Embryonic facial prominence (tissue), 1 donor: ENCODE measurements around the gene FOLR2.
A peak's percentile ranks its signal among the peaks of the same experiment; 100 is the strongest.
"Not testable (repeated sequence)": the region's sequence is repeated elsewhere in the genome, so short reads cannot be mapped to it uniquely, and the experiment has no call there.

Experiments
- DNase-seq: peaks from one replicate; pipeline ENCODE4 v3.0.0-alpha.2; 2016; ENCODE audit errors: extremely low spot score

FOLR2 gene

DNA sequence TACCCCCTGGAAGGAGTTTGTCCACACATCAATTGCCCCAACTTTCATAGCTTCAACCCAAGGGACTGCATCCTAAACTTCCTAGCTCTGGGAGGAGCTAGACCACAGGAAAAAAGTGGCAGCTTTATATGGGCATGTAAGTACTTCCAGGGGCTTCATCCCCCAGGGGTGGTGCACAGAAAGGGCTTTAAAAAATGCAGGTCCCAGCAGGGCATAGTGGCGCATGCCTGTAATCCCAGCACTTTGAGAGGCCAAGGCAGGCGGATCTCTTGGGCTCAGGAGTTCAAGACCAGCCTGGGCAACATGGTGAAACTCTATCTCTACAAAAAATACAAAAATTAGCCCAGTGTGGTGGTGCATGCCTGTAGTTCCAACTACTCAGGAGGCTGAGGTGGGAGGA is 9.8 kb upstream of the FOLR2 start:
- DNase-seq = not testable (repeated sequence)

DNA sequence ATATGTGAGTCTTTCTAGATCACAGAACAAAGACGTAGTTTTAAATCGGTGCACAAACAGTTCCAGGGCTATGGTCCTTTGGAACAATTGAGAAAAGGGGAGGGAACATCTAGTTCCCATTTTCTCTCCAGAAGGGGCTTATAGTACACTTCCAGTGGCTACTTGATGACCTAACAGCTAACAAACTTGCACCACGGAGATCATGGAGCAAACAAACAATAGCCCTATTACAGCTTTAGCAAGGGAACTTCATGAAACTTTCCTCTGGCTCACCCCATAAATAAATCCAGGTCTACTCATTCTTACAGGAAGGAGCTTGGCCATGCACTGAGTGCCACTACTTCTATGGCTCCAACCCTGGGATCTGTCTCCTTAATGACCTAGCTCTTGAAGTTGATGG is 8.3 kb upstream of the FOLR2 start:
- DNase-seq = no peak

DNA sequence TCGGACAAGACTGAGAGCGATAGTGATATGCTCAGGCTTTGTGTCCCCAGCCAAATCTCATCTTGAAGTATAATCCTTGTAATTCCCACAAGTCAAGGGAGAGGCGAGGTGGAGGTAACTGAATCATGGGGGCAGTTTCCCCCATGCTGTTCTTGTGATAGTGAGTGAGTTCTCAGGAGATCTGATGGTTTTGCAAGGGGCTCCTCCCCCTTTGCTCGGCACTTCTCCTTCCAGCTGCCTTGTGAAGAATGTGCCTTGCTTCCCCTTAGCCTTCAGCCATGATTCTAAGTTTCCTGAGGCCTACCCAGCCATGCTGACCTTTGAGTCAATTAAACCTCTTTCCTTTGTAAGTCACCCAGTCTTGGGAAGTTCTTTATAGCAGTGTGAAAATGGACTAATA is 7.5 kb upstream of the FOLR2 start:
- DNase-seq = no peak

DNA sequence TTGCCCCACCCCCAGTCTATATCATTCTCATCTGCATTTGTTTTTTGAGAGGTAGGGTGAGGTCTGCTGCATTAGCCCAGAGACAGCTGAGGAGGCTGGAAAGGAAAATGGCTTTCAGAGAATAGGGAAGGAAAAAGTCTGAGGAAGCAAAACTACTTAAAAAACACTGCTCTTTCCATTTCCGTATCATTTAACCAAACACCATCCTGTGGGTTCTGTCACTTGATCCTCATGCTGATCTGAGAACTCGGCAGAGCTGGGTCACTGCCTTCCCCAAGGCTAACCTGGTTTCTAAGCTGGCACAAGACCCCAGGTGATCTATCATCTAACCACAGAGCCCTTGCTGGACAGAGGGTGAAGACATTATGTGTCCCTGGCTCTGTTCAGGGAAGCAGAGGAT is 1.2 kb downstream of the FOLR2 start:
- DNase-seq = no peak

DNA sequence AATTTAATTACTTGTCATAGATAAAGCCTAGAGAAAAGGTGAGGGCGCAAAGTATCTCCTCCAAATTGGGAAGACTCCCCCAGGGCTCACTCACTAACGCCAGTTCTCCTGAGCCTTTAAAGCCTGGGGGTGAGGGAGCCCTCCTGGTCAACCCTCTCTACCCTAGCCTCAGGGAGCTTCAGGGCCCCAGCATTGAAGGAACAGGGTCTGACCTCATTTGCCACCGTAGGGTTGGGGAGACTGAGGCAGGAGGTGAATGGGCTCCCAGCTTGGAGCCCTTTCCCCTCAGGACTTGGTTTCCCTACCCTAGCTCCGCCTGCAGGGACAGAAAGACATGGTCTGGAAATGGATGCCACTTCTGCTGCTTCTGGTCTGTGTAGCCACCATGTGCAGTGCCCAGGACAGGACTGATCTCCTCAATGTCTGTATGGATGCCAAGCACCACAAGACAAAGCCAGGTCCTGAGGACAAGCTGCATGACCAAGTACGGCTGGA is 1.7 kb downstream of the FOLR2 start:
- no peak for DNase-seq

DNA sequence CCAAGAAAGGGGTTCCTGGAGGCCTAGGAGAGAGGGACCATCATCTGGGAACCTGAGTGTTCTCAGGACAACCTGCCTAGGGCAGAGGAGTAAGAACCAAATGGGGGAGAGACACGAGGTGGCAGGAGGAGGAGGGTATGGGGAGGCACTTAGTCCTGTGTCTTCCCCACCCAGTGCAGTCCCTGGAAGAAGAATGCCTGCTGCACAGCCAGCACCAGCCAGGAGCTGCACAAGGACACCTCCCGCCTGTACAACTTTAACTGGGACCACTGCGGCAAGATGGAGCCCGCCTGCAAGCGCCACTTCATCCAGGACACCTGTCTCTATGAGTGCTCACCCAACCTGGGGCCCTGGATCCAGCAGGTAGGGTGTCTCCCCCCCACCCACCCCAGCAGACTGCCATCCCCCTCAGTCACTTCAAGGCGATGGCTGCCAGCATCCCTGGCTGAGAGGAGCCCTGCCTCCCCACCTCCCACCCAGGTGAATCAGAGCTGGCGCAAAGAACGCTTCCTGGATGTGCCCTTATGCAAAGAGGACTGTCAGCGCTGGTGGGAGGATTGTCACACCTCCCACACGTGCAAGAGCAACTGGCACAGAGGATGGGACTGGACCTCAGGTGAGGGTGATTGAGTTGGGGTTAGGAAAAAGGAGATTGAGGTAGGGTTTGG is 4.2 kb downstream of the FOLR2 start:
- no peak for DNase-seq

DNA sequence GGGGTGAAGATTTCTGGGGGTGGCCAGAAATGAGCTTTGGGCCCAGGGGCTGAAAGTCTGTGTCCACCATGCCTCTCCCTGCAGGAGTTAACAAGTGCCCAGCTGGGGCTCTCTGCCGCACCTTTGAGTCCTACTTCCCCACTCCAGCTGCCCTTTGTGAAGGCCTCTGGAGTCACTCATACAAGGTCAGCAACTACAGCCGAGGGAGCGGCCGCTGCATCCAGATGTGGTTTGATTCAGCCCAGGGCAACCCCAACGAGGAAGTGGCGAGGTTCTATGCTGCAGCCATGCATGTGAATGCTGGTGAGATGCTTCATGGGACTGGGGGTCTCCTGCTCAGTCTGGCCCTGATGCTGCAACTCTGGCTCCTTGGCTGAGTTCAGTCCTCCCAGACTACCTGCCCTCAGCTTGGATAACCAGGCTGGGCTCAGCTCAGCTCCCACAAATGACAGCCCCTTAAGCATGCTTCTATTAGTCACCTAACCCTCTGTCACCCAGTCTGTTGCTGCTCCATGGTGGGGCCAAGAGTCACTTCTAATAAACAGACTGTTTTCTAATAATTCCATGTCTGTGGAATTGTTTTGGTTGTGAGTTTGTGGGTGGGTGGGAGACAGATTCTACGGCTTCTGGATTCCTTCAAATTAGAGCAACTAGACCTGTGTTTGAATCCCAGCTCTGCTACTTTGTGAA is 4.9 kb downstream of the FOLR2 start:
- DNase-seq = no peak

DNA sequence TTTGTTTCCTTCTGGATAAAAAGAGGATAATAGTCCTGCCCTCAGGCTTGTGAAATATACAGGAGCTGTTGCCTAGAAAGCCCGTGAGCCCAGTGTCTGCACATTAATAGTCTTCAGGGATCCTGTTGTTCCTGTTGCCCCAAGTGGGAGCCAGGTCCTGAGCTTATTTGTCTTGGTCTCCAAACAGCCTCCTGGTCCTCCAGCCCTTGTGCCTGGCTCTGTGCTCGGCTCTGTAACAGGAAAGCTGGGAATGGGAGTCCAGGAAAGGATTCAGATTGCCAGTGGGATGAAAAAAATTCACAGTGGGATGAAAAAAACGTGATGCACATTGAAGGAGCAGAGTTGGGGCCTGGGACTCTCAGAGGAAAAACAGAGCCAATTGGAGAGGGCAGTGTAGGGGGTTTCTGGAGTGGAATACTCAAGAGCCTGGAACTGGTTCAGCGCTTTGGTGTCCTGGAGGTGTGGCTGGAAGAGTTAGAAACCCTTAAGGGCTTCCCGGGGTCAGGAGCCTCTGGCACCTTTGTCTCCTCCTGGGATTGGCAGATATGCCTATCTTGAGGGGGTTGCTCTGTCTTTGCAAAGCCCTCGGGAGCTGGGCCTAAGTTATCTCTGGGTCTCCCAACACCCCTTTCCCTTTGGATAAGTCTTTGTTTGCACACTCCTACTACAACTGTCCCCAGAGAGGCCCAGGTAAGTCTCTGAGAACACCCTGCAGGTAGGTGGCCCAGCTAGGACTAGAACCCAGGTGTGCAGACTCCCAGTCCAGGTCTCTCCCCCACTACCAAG is 5.7 kb downstream of the FOLR2 start:
- no peak for DNase-seq

DNA sequence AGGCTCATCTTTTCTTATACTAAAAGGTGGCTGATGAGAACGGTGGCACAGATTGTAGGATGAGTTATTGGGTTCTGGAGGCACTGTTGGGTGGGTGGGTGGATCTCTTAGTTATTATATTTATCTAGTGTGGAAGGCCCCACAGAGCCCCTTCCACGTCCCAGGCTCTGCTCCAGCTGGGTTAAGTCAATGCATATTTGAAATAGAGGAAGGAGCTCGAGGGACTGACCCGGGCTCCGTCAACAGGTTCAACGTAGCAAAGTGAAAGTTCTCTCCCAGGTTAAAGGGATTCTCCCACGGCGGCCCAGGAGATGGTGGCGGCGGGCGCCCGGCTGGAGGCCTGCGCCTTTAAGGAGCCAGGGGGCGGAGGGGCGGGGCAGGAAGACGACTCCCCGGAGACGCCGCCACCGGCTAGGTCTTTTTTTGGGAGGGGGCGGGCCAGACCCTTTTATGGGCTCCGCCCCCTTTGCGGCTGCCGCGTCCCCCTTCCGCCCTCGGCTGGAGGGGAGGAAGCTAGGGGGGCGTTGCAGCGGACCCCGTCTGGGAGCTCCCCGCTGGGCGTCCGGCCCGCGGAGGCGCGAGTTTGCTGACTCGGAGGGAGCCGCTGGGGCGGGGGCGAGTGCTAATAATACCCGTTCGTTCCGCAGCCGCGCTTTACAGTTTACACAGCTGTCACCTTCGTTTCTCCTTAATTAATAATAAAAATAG is 6.5 kb downstream of the FOLR2 start:
- peak; percentile 89 for DNase-seq

DNA sequence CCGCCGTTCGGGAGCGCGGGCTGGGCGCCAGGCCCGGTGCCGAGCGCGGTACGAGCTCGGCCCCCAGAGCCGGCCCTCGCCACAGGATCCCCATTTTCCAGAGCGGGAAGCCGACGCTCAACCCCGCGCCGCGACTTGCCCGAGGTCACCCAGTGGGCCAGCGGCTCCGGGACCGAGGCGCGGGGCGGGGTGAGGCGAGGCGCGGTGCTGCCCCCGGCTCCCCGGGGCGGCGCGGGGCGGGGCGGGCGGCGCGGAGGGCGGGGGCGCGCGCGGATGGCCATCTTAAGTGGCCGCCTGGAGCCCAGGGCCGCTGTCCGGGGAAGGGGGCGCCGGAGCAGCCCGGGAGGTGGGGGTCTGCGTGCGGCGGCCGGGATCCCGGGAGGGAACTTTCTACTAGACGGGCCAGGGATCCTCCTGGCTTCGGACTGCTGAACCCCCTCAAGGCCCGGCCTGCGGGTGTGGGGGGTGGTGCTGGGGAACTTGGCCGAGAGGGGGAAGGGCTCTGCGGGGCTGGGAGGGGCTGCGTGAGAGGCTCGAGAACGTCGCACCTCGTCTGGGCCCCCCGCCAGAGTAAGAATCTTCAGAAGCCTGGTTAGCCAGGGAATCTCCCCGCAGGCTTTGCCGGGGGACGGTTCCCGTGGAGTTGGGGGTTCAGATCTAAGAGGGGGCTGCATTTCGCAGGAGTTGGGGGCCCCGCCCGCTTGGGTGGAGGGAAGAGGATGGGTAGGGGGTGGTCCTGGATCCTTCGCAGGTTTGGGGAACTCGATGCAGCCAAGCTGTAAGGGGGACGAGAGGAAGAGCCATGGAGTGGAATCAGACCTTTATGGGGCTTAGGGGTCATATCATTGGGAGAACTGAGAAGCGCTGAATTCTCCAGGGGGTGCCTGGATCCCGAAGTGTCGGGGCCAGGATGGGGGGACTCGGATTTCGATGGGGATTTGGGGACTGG is 7.3 kb downstream of the FOLR2 start:
- peak; percentile 53 for DNase-seq

DNA sequence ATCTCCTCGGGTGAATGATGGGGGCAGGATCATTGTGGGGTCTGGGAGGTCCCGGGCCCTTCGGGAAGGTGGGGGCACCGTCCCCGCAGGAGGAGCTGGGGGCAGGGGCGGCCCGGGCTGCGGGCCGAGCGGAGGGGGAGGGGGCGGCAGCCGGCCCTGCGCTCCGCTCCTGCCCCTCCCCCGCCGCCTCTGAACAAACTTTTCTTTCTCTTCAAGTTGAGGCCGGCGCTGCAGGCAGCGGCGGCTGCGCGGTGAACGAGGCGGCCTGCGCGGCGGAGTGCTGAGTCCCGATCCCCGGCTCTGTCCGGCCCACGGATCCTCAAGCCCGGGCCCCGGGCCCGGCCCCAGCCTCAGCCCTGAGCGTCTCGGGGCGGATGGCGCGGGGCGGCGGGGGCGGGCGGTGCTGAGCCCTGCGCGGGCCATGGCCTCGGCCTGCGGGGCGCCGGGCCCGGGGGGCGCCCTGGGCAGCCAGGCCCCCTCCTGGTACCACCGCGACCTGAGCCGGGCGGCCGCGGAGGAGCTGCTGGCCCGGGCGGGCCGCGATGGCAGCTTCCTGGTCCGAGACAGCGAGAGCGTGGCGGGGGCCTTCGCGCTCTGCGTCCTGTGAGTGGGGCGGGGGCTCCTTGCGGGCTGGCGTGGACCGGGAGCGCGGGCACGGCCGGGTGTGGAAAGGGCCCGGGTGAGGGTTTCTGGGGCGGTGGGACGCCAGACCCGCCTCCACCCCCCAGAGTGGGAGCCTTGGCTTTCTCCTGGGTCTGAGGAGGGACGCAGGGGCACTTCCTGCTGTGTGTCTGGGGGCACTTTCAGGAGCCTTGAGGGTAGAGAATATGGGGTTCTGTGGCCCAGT is 8.2 kb downstream of the FOLR2 start, which contains the start of gene INPPL1:
TSS of gene INPPL1 (plus strand) at position 204 of the 847 bp plus-strand sequence. CDS start at position 422, 218 bp downstream.
- no peak for DNase-seq

DNA sequence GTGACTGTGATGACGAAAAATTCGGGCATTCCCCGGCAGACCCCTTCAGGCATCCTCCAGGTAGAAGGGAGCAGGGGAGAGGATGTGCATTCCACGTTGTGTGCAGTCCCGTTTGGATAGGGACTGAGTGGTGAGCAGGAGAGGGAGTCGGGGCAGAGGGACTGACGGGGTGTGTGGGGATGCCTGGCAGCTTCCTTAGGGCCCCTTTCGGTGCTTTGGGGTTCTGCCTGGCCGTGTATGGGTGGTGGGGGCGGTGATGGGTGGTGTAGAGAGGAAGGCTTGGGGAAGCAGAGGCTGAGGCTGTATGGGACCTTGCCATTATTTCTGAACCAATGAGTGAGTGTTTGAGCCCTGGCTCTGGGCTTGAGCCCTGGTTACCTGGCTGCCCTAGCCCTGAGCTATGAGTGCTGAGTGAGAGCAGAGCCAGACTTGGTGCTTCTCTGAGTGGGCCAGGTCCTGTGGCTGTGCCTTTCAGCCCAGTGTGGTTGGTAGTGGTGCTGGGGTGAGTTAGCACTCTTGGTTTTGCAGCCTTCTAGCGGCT is 8.9 kb downstream of the FOLR2 start:
- DNase-seq = no peak

DNA sequence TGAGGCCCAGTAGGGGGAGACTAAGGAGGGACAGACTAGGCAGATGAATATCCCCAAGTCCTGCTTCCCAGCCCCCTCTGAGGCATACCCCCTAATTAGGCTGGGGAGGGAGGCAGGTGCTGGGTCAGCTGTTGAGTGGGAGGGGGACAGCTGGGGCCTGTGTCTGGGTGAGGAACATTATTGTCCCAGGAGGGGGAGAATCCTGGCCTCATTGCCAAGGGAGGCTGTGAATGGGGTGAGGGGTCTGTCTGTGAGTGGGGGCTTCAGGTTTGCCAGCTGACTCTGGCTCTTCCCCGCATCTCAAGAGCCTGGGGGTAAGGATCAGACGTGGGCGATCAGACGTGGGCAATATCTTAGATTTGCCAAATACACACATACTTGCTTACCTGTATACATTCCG is 10.1 kb downstream of the FOLR2 start:
- no peak for DNase-seq

DNA sequence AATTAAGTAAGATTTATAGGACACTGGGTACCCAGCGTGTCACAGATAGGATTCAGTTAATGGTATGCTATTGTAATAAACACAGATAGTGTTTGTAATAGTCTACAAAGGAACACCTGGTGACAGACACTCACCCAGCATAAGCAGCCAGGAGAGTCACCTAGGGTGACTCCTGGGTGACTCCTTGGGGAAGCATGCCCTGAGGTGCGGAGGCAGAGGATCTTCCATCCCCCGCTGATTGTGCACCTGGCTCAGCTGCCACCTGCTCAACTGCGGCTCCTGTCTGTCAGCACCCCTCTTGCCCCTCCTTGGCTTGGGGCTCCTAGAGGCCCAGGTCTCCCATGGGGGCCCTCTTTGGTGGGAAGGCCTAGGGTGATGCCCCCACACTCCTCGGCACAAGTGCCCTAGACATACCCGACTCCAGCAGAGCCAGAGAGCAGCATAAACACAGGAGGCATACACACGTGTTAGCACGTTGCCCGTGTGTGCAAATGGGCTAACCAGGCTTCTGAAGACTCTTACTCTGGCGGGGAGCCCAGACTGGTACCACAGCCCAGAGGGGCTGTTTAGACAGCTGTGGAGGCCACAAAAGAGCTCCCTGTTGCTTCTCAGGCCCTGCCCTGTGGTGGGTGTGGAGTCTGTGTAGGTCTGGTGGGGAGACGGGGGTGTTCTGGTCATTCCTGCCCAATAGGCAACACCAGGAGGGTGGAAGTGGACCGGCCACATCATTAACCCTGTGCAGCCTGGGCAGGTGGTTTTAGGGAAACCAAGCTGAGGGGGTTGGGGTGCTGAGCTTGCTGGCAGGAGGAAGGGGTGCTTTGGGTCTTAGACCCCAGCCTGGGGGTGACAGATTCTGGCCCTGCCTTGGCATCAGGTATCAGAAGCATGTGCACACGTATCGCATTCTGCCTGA is 11.0 kb downstream of the FOLR2 start:
- DNase-seq = no peak

DNA sequence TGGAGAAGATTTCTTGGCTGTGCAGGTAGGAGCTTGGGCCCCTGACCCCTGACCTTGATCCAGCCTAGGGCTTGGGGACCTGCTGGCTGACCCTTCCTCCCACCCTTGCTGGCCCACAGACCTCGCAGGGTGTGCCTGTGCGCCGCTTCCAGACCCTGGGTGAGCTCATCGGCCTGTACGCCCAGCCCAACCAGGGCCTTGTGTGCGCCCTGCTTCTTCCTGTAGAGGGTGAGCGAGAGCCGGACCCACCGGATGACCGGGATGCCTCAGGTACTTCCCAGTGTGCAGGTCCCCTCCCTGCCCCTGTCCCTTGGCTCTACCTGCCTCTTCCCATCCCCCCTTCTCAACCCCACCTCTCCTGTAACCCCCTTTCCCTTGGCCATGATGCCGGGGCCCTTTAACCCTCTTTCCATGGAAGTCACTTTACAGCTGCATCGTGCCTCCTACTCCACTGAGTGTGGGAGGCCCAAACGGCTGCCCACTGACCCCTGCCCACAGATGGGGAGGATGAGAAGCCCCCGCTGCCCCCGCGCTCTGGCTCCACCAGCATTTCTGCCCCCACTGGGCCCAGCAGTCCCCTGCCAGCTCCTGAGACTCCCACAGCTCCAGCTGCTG is 11.7 kb downstream of the FOLR2 start:
- DNase-seq = no peak

DNA sequence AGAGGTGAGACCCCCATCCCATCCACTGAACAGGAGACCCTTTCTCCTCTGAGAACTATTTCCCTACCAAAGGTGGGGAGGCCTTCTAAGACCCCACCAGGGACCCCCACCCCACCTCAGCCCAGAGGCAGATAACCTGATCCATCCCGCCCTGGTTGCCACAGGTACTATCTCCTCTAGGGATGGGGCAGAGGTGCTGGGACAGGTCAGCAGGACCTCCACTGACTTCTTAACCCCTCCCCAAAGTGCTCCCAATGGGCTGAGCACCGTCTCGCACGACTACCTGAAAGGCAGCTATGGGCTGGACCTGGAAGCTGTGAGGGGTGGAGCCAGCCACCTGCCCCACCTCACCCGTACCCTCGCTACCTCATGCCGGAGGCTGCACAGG is 12.2 kb downstream of the FOLR2 start:
- DNase-seq = no peak

DNA sequence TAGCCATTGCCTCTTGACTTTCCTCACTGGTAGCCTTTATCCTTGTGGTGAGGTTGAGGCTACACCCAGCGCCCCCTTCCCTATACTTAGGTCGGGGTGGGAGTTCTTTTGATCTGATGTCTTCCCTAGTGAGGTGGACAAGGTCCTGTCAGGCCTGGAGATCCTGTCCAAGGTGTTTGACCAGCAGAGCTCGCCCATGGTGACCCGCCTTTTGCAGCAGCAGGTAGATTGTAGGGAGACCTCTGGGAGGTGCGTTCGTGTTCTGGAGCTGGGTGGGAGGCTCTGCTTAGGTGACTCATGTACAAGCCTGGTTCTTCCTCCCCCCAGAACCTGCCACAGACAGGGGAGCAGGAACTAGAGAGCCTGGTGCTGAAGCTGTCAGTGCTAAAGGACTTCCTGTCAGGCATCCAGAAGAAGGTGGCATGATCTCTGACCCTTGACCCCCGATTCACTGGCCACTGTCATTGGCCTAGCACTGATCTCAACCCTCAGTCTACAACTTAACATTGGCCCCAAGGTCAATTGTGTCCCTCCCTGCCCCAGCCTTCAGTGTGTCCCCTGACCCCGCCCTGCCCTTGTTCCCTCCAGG is 12.8 kb downstream of the FOLR2 start:
- no peak for DNase-seq
